Activated gamma-delta T cell treated with anti-CD3 and anti-CD28 coated beads, Interleukin-2, amount 50 U/mL, for 16 hours (primary cell): ENCODE results near the gene NIF3L1.

Experiments used
- DNase-seq: peaks from one replicate; pipeline ENCODE4 v3.0.0-alpha.2; 2020; ENCODE audit warnings: low read depth

NIF3L1 gene

GRCh38 chr2:200888704-200889625 lies at the start of gene NIF3L1, which contains the start of gene PPIL3:
Gene NIF3L1 (plus strand): TSS chr2:200889371. CDS start chr2:200891944, 2,573 bp downstream.
Gene PPIL3 (minus strand): TSS chr2:200889077. CDS start chr2:200887615, 1,462 bp downstream.
- peak; percentile 95 for DNase-seq

GRCh38 chr2:200839513-200839912 lies 49.7 kb upstream of the NIF3L1 start:
- DNase-seq = no peak

- no peak for DNase-seq
Observed at GRCh38 chr2:200843993-200844948, 44.9 kb upstream of the NIF3L1 start.

GRCh38 chr2:200845194-200845593 lies 44.0 kb upstream of the NIF3L1 start:
- DNase-seq = no peak

GRCh38 chr2:200845669-200846325 lies 43.4 kb upstream of the NIF3L1 start:
- DNase-seq = no peak

GRCh38 chr2:200847269-200847668 lies 41.9 kb upstream of the NIF3L1 start:
- DNase-seq = no peak

GRCh38 chr2:200847939-200848338 lies 41.2 kb upstream of the NIF3L1 start:
- no peak for DNase-seq

GRCh38 chr2:200850512-200851256 lies 38.5 kb upstream of the NIF3L1 start:
- DNase-seq = no peak

- DNase-seq = no peak
Observed at GRCh38 chr2:200851398-200852248, 37.5 kb upstream of the NIF3L1 start.

GRCh38 chr2:200852605-200853004 lies 36.6 kb upstream of the NIF3L1 start:
- no peak for DNase-seq

- no peak for DNase-seq
Observed at GRCh38 chr2:200856806-200857205, 32.4 kb upstream of the NIF3L1 start.

GRCh38 chr2:200860092-200860795 lies 28.9 kb upstream of the NIF3L1 start:
- no peak for DNase-seq

GRCh38 chr2:200861617-200862155 lies 27.5 kb upstream of the NIF3L1 start:
- DNase-seq = no peak

GRCh38 chr2:200862532-200863000 lies 26.6 kb upstream of the NIF3L1 start:
- peak; percentile 37 for DNase-seq

GRCh38 chr2:200863782-200864175 lies 25.4 kb upstream of the NIF3L1 start:
- DNase-seq = no peak

- peak; percentile 95 for DNase-seq
Observed at GRCh38 chr2:200864176-200865034, 24.8 kb upstream of the NIF3L1 start, which contains the start of gene CLK1. Gene CLK1 (minus strand): TSS chr2:200864658. CDS start chr2:200861862, 2,796 bp downstream.

- no peak for DNase-seq
Observed at GRCh38 chr2:200869014-200869413, 20.2 kb upstream of the NIF3L1 start.

GRCh38 chr2:200871151-200871550 lies 18.0 kb upstream of the NIF3L1 start:
- no peak for DNase-seq
